DOHH2 (cell line): ENCODE results near the gene DOP1B.

ENCODE experiments used
- CTCF ChIP-seq: fragments of 200-600 bp; sonication (generic); IDR thresholded peaks from one replicate; pipeline ENCODE4 v1.5.1; 2014; ENCODE audit warnings: antibody characterized with exemption, mild to moderate bottlenecking, low read depth, low read length; ENCODE audit not compliant: poor library complexity, severe bottlenecking
- EZH2phosphoT487 ChIP-seq: fragments of 200-600 bp; sonication (generic); IDR thresholded peaks from 2 replicates; pipeline ENCODE4 v1.6.1; 2017; ENCODE audit warnings: borderline replicate concordance, mild to moderate bottlenecking, antibody characterized with exemption, low read length, moderate library complexity, mixed read lengths

GRCh38 chr21:36205962-36206361, 49.3 kb downstream of the DOP1B start:
- no peak for TF ChIP-seq CTCF
- no peak for TF ChIP-seq EZH2phosphoT487
